GM18526 (cell line): ENCODE measurements around the gene BCORL1.

Experiments used
- POLR2A ChIP-seq: IDR thresholded peaks from 3 replicates; pipeline ENCODE4 v1.6.1; 2011; ENCODE audit not compliant: insufficient read length; ENCODE audit errors: extremely low read depth

Gene BCORL1

GRCh38 chrX:129983575-129984110, 1.2 kb downstream of the BCORL1 start:
- TF ChIP-seq POLR2A = no peak

GRCh38 chrX:129984111-129984958, 1.9 kb downstream of the BCORL1 start:
- no peak for TF ChIP-seq POLR2A

- TF ChIP-seq POLR2A = no peak
These were observed 5.4 kb downstream of the BCORL1 start for GRCh38 chrX:129987871-129988270.

DNA sequence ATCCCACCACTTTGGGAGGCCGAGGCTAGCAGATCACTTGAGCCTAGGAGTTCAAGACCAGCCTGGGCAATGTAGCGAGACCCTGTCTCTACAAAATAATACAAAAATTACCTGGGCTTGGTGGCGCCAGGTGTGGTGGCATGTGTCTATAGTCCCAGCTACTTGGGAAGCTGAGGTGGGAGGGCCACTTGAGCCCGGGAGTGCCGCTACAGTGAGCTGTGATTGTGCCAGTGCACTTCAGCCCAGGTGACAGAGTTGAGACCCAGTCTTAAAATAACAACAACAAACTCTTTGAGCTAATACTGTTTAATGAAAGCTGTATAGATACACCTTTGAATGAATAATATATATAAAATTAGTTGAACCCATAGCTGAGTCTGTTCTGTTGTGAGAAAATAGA, 9.7 kb downstream of the BCORL1 start:
- no peak for TF ChIP-seq POLR2A

GRCh38 chrX:129996120-129996519, 13.7 kb downstream of the BCORL1 start:
- TF ChIP-seq POLR2A = no peak

- no peak for TF ChIP-seq POLR2A
These were observed 14.7 kb downstream of the BCORL1 start for GRCh38 chrX:129997086-129997485.

DNA sequence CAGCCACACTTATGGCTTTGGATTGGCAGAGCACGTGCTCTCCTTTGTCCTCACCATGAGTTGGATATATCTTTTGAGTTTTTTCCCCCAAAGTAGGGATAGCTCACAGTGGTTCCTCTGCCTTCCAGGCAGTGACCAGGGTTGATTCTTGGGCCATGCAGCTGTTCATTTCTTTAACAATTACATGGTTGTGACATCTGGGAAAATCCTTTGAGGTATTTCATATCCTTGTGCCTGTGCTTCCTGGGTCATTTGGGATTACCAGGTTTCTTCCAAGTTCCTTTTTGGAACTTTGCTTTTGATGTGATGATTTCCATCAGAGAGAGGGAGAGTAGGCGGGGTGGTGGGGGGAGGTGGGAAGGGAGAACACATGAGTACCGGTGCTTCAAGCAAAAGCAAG, 15.6 kb downstream of the BCORL1 start:
- no peak for TF ChIP-seq POLR2A

DNA sequence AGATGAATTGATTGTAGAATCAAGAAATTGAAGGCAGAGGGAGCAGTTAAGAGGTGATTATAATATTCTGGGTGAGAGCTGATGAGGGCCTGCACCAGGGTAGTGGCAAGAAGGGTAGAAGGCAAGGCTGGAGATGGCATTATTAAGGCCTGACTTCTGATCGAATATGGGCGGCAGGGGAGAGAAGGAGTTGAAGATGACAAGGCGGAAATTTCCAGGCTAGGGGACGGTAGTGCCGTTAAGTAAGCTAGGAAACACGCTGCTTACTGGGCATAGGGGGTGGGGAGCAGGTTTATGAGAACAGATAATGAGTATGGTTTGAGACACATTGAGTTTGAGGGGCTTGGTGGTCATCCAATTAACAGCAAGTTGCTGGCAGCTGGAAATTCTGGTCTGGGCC, 19.5 kb downstream of the BCORL1 start:
- no peak for TF ChIP-seq POLR2A

DNA sequence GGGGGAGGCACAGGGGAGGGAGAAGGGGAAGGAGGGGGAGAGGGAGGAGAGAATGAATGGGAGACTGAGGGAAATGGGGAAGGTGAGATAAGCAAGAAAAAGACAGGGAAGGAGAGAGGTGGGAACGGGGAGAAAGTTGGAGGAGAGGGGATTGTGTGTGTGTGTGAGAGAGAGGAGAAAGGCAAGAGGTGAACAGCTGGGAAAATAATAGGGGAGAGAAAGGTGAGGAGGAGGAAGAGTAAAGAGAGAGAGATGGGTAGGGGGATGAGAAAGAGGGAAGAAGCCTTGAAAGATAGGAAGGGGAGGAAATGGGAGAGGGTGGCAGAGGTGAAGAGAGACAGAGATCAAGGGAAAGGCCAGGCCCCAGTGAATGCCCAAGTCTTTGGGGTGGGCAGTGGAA, 20.1 kb downstream of the BCORL1 start:
- no peak for TF ChIP-seq POLR2A

DNA sequence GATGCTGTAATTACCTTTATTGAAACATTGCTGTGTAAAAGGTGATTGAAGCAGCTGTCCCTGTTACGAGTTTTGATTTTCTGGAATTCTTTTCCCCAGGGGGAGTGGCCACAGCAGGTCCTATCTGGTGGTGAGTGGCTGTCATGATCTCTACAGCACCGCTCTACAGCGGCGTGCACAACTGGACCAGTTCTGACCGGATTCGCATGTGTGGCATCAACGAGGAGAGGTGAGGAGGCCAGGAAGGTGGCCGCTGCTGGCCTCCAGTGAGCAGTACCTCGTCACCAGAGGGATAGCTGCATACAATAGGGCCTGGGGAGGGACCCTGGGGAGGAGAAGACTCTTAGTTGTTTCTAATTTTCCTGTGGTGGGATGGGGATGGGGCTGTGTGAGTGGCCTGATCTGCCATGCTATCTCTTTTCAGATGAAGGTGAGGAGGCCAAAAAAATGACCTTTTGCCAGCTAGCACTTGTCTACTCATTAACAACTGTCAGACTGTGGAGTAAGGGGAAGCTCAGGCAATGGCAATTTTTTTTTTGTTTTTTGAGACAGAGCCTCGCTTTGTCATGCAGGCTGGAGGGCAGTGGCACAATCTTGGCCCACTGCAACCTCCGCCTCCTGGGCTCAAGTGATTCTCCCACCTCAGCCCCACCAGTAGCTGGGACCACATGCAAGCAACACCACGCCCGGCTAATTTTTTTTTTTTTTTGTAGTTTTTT, 22.8 kb downstream of the BCORL1 start:
- no peak for TF ChIP-seq POLR2A

DNA sequence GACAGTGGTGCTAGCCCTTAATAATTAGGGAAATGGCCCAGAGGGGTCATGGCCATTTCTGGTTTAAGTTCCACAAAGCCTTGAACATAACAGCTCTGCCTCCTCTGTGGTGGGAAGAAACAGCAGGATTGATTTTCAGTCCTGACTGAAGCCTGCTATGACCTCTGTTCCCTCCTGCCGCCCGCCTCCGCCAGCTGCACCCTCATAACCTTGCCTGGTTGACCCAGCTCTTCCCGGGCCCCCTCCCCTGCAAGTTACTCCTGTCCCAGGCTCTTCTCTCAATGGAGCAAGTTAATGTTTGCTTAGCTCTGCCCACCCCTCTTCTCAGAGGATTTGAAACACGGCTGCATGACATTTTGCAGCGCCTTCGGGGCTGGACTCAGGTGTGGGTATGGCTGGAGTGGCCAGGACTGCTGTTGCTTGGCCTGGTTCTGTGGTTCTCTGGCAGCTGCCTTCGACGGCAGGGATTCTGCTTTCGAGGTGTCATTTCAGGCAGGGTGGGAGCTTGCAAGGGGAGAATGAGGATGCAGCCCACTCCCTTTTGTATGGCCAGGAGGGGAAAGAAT, 27.3 kb downstream of the BCORL1 start:
- no peak for TF ChIP-seq POLR2A

GRCh38 chrX:130012683-130013082, 30.2 kb downstream of the BCORL1 start:
- TF ChIP-seq POLR2A = no peak

DNA sequence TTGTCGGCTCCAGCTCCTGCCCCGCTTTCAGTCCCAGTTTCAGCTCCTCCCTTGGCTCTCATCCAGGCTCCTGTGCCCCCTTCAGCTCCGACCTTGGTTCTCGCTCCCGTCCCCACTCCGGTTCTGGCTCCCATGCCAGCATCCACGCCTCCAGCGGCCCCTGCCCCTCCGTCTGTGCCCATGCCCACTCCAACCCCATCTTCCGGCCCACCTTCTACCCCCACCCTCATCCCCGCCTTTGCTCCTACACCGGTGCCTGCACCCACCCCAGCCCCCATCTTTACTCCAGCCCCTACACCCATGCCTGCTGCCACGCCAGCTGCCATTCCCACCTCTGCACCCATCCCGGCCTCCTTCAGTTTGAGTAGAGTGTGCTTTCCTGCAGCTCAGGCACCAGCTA, 31.2 kb downstream of the BCORL1 start:
- no peak for TF ChIP-seq POLR2A

DNA sequence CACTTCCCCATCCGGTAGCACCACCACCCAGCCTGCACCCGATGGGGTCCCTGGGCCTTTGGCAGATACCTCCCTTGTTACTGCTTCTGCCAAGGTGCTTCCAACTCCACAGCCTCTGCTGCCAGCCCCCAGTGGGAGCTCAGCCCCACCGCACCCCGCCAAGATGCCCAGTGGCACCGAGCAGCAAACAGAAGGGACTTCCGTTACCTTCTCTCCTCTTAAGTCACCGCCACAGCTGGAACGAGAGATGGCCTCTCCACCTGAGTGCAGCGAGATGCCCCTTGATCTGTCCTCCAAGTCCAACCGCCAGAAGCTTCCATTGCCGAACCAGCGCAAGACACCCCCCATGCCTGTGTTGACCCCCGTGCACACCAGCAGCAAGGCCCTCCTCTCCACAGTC, 31.9 kb downstream of the BCORL1 start:
- no peak for TF ChIP-seq POLR2A

DNA sequence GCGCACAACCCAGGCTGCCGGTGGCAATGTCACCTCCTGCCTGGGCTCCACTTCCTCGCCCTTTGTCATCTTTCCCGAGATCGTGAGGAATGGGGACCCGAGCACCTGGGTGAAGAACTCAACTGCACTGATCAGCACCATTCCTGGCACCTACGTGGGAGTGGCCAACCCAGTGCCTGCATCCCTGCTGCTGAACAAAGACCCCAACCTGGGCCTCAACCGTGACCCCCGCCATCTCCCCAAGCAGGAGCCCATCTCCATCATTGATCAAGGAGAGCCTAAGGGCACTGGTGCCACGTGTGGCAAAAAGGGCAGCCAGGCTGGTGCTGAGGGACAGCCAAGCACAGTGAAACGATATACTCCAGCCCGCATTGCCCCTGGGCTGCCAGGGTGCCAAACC, 32.3 kb downstream of the BCORL1 start:
- no peak for TF ChIP-seq POLR2A

- no peak for TF ChIP-seq POLR2A
These were observed 32.7 kb downstream of the BCORL1 start for GRCh38 chrX:130015181-130015580.
